H9 (cell line): ENCODE results near the gene IGFBP4. TPM values are rescaled to one million over a fixed set of nuclear protein-coding genes. Genes with fewer than 3 reads are reported as not detected.

Experiments used
- DNase-seq: peaks from one replicate; pipeline ENCODE4 v3.0.0-alpha.2; 2017
- H2AFZ ChIP-seq: one replicate; pipeline ENCODE4 v1.6.1; 2013; ENCODE audit warnings: mild to moderate bottlenecking, low read length, control low read depth, moderate library complexity
- H2AK5ac ChIP-seq: 2 replicates; pipeline ENCODE4 v1.6.1; 2013; ENCODE audit warnings: low read length, control low read depth, mixed read lengths; ENCODE audit not compliant: insufficient read length
- H2BK120ac ChIP-seq: one replicate; pipeline ENCODE4 v1.6.1; 2013; ENCODE audit warnings: low read depth, mild to moderate bottlenecking, low read length, control low read depth, inconsistent platforms; ENCODE audit not compliant: poor library complexity, severe bottlenecking
- H2BK12ac ChIP-seq: 2 replicates; pipeline ENCODE4 v1.6.1; 2013; ENCODE audit warnings: low read length, control low read depth, mixed read lengths, low read depth; ENCODE audit not compliant: insufficient read length
- H2BK15ac ChIP-seq: 2 replicates; pipeline ENCODE4 v1.6.1; 2013; ENCODE audit warnings: low read depth, low read length, control low read depth
- H2BK20ac ChIP-seq: one replicate; pipeline ENCODE4 v1.6.1; 2013; ENCODE audit warnings: low read depth, mild to moderate bottlenecking, low read length, control low read depth, inconsistent platforms; ENCODE audit not compliant: poor library complexity, severe bottlenecking
- H2BK5ac ChIP-seq: 2 replicates; pipeline ENCODE4 v1.6.1; 2013; ENCODE audit warnings: low read length, control low read depth, mixed read lengths; ENCODE audit not compliant: insufficient read length
- H3K14ac ChIP-seq: 2 replicates; pipeline ENCODE4 v1.6.1; 2013; ENCODE audit warnings: low read length, control low read depth; ENCODE audit not compliant: insufficient read depth
- H3K18ac ChIP-seq: 2 replicates; pipeline ENCODE4 v1.6.1; 2013; ENCODE audit warnings: low read depth, mild to moderate bottlenecking, mixed read lengths, low read length, control low read depth; ENCODE audit not compliant: insufficient read length
- H3K23ac ChIP-seq: 2 replicates; pipeline ENCODE4 v1.6.1; 2013; ENCODE audit warnings: low read length, control low read depth, mixed read lengths, low read depth; ENCODE audit not compliant: insufficient read length
- H3K23me2 ChIP-seq: 2 replicates; pipeline ENCODE4 v1.6.1; 2013; ENCODE audit warnings: low read depth, mild to moderate bottlenecking, mixed read lengths, low read length, control low read depth; ENCODE audit not compliant: insufficient read length, poor library complexity, severe bottlenecking
- H3K27ac ChIP-seq: 2 replicates; pipeline ENCODE4 v1.5.1; 2013; ENCODE audit warnings: low read length, control low read depth, mixed read lengths, low read depth; ENCODE audit not compliant: insufficient read length
- H3K27me3 ChIP-seq: 2 replicates; pipeline ENCODE4 v1.6.1; 2013; ENCODE audit warnings: low read length, control low read depth, inconsistent platforms; ENCODE audit not compliant: insufficient read depth
- H3K4ac ChIP-seq: 2 replicates; pipeline ENCODE4 v1.6.1; 2013; ENCODE audit warnings: low read depth, mild to moderate bottlenecking, control low read depth, inconsistent platforms, low read length, moderate library complexity
- H3K4me1 ChIP-seq: 2 replicates; pipeline ENCODE4 v1.6.1; 2013; ENCODE audit warnings: low read length, control low read depth, inconsistent platforms; ENCODE audit not compliant: insufficient read depth
- H3K4me2 ChIP-seq: 2 replicates; pipeline ENCODE4 v1.6.1; 2013; ENCODE audit warnings: low read length, control low read depth, mixed read lengths; ENCODE audit not compliant: insufficient read length, insufficient read depth
- H3K56ac ChIP-seq: 2 replicates; pipeline ENCODE4 v1.6.1; 2013; ENCODE audit warnings: low read depth, mild to moderate bottlenecking, mixed read lengths, low read length, control low read depth; ENCODE audit not compliant: insufficient read length
- H3K79me1 ChIP-seq: 2 replicates; pipeline ENCODE4 v1.6.1; 2013; ENCODE audit warnings: low read depth, mild to moderate bottlenecking, moderate library complexity, low read length, control low read depth, inconsistent platforms; ENCODE audit not compliant: insufficient read depth, poor library complexity, severe bottlenecking
- H3K79me2 ChIP-seq: 2 replicates; pipeline ENCODE4 v1.6.1; 2013; ENCODE audit warnings: low read length, control low read depth, inconsistent platforms; ENCODE audit not compliant: insufficient read depth
- H3K9ac ChIP-seq: 2 replicates; pipeline ENCODE4 v1.6.1; 2013; ENCODE audit warnings: low read length, control low read depth, mixed read lengths; ENCODE audit not compliant: insufficient read length; ENCODE audit errors: extremely low read depth
- H3K9me3 ChIP-seq: one replicate; pipeline ENCODE4 v1.6.1; 2013; ENCODE audit warnings: low read depth, low read length, inconsistent platforms; ENCODE audit not compliant: control insufficient read depth
- H3T11ph ChIP-seq: one replicate; pipeline ENCODE4 v1.6.1; 2013; ENCODE audit warnings: mild to moderate bottlenecking, low read length, control low read depth, inconsistent platforms
- H4K20me1 ChIP-seq: one replicate; pipeline ENCODE4 v1.6.1; 2013; ENCODE audit not compliant: control insufficient read depth, insufficient read length, insufficient read depth
- H4K5ac ChIP-seq: 2 replicates; pipeline ENCODE4 v1.6.1; 2013; ENCODE audit warnings: low read depth, mild to moderate bottlenecking, mixed read lengths, low read length, control low read depth; ENCODE audit not compliant: insufficient read length
- H4K8ac ChIP-seq: replicated peaks from 2 replicates; pipeline ENCODE4 v1.6.1; 2013; ENCODE audit warnings: low read length, control low read depth, mixed read lengths, low read depth; ENCODE audit not compliant: insufficient read length
- H4K91ac ChIP-seq: 2 replicates; pipeline ENCODE4 v1.6.1; 2013; ENCODE audit warnings: low read depth, mild to moderate bottlenecking, moderate library complexity, mixed read lengths, low read length, control low read depth; ENCODE audit not compliant: insufficient read length
- H3K27ac Mint-ChIP-seq, 3 experiments: 2 replicates in 2 of 3; 3 replicates in 1 of 3; pipeline ENCODE4 v1.8.0; 2020 to 2021; ENCODE audit warnings: mixed read lengths in 3 of 3, mild to moderate bottlenecking in 1 of 3, moderate library complexity in 1 of 3
- H3K27me3 Mint-ChIP-seq: 2 replicates; pipeline ENCODE4 v1.8.0; 2021; ENCODE audit warnings: low read depth, mild to moderate bottlenecking, moderate library complexity, mixed read lengths
- H3K36me3 Mint-ChIP-seq, 3 experiments: 2 replicates in 2 of 3; 3 replicates in 1 of 3; pipeline ENCODE4 v1.8.0; 2020 to 2021; ENCODE audit warnings: low read depth in 3 of 3, mixed read lengths in 3 of 3; ENCODE audit not compliant: insufficient read depth in 1 of 3
- H3K4me1 Mint-ChIP-seq, 2 experiments: 2 replicates each; pipeline ENCODE4 v1.8.0; 2020; ENCODE audit warnings: mixed read lengths in 2 of 2
- H3K4me3 Mint-ChIP-seq, 2 experiments: 2 replicates in 1 of 2; 3 replicates in 1 of 2; pipeline ENCODE4 v1.8.0; 2020 to 2021; ENCODE audit warnings: mild to moderate bottlenecking in 2 of 2, mixed read lengths in 2 of 2, moderate library complexity in 1 of 2
- H3K9me3 Mint-ChIP-seq, 2 experiments: 2 replicates in 1 of 2; 3 replicates in 1 of 2; pipeline ENCODE4 v1.8.0; 2020; ENCODE audit warnings: mild to moderate bottlenecking in 2 of 2, mixed read lengths in 2 of 2, moderate library complexity in 1 of 2
- CTCF ChIP-seq: fragments of 200-600 bp; sonication (generic); conservative IDR thresholded peaks from 3 replicates; pipeline ENCODE4 v1.8.0; 2021; ENCODE audit warnings: antibody characterized with exemption, mild to moderate bottlenecking
- WGBS: extraction: QIAGEN DNeasy Blood & Tissue Kit; methylation state at CpG from one replicate; pipeline ENCODE4 v1.1.7; 2013; ENCODE audit warnings: missing lambda C conversion rate, low lambda C conversion rate, mixed read lengths; ENCODE audit not compliant: insufficient read length; ENCODE audit errors: extremely low coverage; 5-methylcytosine and 5-hydroxymethylcytosine counted together
- total RNA-seq: library from RNA; stranded (reverse); gene quantifications from 2 replicates; pipeline ENCODE4 v1.2.1, GENCODE V29; 2021

The IGFBP4 gene
- total RNA-seq, 1 experiment from 2014 or later, result 49.9 TPM

DNA sequence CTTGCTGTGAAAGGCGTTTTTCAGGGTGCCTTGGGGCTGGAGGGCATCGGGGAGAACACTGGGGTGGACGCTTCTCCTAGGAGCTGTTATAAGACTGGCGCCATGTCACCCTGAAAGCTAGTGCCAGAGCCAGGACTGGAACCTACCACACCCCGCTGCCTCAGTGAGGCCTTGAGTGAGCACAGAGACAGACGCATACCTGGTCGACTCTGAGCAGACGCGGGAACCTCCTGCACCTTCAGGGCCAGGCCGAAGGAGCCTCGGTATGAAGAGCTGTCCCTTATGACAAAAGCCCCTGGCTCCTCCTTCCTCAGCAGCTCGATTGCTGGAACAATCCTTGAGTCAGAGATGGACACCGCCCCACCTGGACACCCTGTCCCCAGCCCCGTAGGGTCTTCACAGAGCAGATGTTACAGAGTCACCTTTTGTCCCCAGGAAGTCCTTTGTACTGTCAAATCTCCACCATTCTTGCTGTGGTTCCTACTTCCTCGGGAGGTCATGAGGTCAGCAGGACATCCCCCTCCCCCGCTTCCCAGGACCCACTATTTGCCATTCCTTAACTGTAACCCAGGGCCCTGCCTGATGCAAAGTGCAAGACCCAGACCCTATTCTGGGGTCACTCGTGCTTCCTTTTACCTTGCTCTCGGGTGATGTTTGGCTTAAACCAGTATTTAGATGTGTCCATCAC lies 41.2 kb downstream of the IGFBP4 start:
- Histone ChIP-seq H3K56ac (no peak overlapping the region), H3K27me3 (no peaks in the 10 kb centered on the region; the same call in 1 of the 2 replicates), H2BK15ac (no peak overlapping the region), H2BK12ac (no peak overlapping the region), H3K23me2 (no peaks in the 10 kb centered on the region), H2BK5ac (no peak overlapping the region), H4K91ac (no peak overlapping the region), H3K27ac (no peak overlapping the region), H3K18ac (no peak overlapping the region), H2AK5ac (no peak overlapping the region), H3K4me2 (no peak overlapping the region), H4K8ac (no peak overlapping the region), H3K23ac (no peak overlapping the region), H2BK120ac (no peak overlapping the region), H3K79me2 (no peaks in the 10 kb centered on the region), H3K9ac (no peak overlapping the region), H2BK20ac (no peak overlapping the region), H2AFZ (no peak overlapping the region), H3K4me1 (peaks cover 6% of the 10 kb centered on the region), H4K5ac (no peak overlapping the region), H4K20me1 (no peaks in the 10 kb centered on the region), H3K4ac (no peak overlapping the region), H3K79me1 (no peaks in the 10 kb centered on the region), H3K14ac (no peak overlapping the region), H3T11ph (no peak overlapping the region), H3K9me3 (no peaks in the 10 kb centered on the region)
- DNase-seq, result no peak
- Mint-ChIP-seq H3K4me3 (no peak overlapping the region), H3K9me3 (no peaks in the 10 kb centered on the region), H3K27me3 (peaks cover 10% of the 10 kb centered on the region), H3K4me1 (peaks cover 50 to 53% of the 10 kb centered on the region in 2 experiments), H3K36me3 (no peaks in the 10 kb centered on the region), H3K27ac (no peak overlapping the region; a peak in 1 of 7 replicates)
- WGBS, result no CpG with 5 or more reads among the region's 18 CpGs
- TF ChIP-seq CTCF, result no peak
